ENCODE measurements around the gene NGEF.

- TF ChIP-seq POLR2A (IDR thresholded peaks at IDR 0.05) (no peak), CTCF (IDR thresholded peaks at IDR 0.05) (no peak)
These were observed 5.8 kb downstream of the NGEF start for GRCh38 chr2:233007270-233007669.
